SK-N-SH treated with all-trans-retinoic acid at 6 μM for 48 hours (cell line): Measurements from ENCODE around the gene NPR3.

Experiments
- ATAC-seq: fragments of 200-7000 bp; cut with Tn5 transposase; 3 replicates; pipeline ENCODE4 v1.9.1; 2020; ENCODE audit warnings: mild to moderate bottlenecking, moderate library complexity
- ARNTL ChIP-seq: fragments of 450-650 bp; formaldehyde crosslinking; IDR thresholded peaks from 2 replicates; pipeline ENCODE4 v1.5.0; 2020; ENCODE audit warnings: low read depth, mild to moderate bottlenecking, moderate library complexity, borderline replicate concordance
- BACH2 ChIP-seq: fragments of 250-450 bp; sonication (Bioruptor Pico); IDR thresholded peaks from 2 replicates; pipeline ENCODE4 v1.9.0; 2021; ENCODE audit warnings: mild to moderate bottlenecking, borderline replicate concordance
- CREB5 ChIP-seq: fragments of 250-450 bp; sonication (Bioruptor Pico); IDR thresholded peaks from 2 replicates; pipeline ENCODE4 v1.5.1; 2020; ENCODE audit warnings: low read depth, mild to moderate bottlenecking, moderate library complexity
- ESRRG ChIP-seq: fragments of 250-450 bp; sonication (Bioruptor Pico); IDR thresholded peaks from 2 replicates; pipeline ENCODE4 v1.6.1; 2021; ENCODE audit warnings: mild to moderate bottlenecking
- GLIS3 ChIP-seq: fragments of 250-450 bp; sonication (Bioruptor Pico); IDR thresholded peaks from 2 replicates; pipeline ENCODE4 v1.5.0; 2020; ENCODE audit warnings: mild to moderate bottlenecking, moderate library complexity
- ISL1 ChIP-seq: fragments of 250-450 bp; sonication (Bioruptor Pico); IDR thresholded peaks from 2 replicates; pipeline ENCODE4 v2.1.2; 2022; ENCODE audit warnings: mild to moderate bottlenecking, moderate library complexity
- OSR1 ChIP-seq: fragments of 250-450 bp; sonication (Bioruptor Pico); IDR thresholded peaks from 2 replicates; pipeline ENCODE4 v1.8.0; 2022; ENCODE audit warnings: moderate library complexity, mild to moderate bottlenecking, inconsistent platforms
- PPARA ChIP-seq: fragments of 250-450 bp; sonication (Bioruptor Pico); IDR thresholded peaks from 2 replicates; pipeline ENCODE4 v1.5.0; 2020; ENCODE audit warnings: mild to moderate bottlenecking, borderline replicate concordance
- RARB ChIP-seq: fragments of 250-450 bp; sonication (Bioruptor Pico); IDR thresholded peaks from 2 replicates; pipeline ENCODE4 v1.8.0; 2021; ENCODE audit warnings: mild to moderate bottlenecking, moderate library complexity
- SNAI2 ChIP-seq: fragments of 250-450 bp; sonication (Bioruptor Pico); IDR thresholded peaks from 2 replicates; pipeline ENCODE4 v1.5.0; 2020; ENCODE audit warnings: mild to moderate bottlenecking, moderate library complexity
- TCF4 ChIP-seq: fragments of 250-450 bp; sonication (Bioruptor Pico); IDR thresholded peaks from 2 replicates; pipeline ENCODE4 v1.8.0; 2021; ENCODE audit warnings: mild to moderate bottlenecking, moderate library complexity, borderline replicate concordance
- TOX ChIP-seq: fragments of 250-450 bp; sonication (Bioruptor Pico); IDR thresholded peaks from 2 replicates; pipeline ENCODE4 v1.8.0; 2021; ENCODE audit warnings: mild to moderate bottlenecking, moderate library complexity, borderline replicate concordance
- ZC3H10 ChIP-seq: fragments of 250-450 bp; sonication (Bioruptor Pico); IDR thresholded peaks from 2 replicates; pipeline ENCODE4 v1.5.1; 2021; ENCODE audit warnings: mild to moderate bottlenecking, moderate library complexity
- ZFP3 ChIP-seq: fragments of 250-450 bp; sonication (Bioruptor Pico); IDR thresholded peaks from 2 replicates; pipeline ENCODE4 v1.5.0; 2020; ENCODE audit warnings: mild to moderate bottlenecking, moderate library complexity
- ZFP30 ChIP-seq: fragments of 450-650 bp; formaldehyde crosslinking; IDR thresholded peaks from 2 replicates; pipeline ENCODE4 v1.5.0; 2022; ENCODE audit warnings: mild to moderate bottlenecking, moderate library complexity
- ZNF70 ChIP-seq: fragments of 450-650 bp; formaldehyde crosslinking; IDR thresholded peaks from 2 replicates; pipeline ENCODE4 v1.5.0; 2020; ENCODE audit warnings: mild to moderate bottlenecking, moderate library complexity
- ZNF8 ChIP-seq: fragments of 450-650 bp; formaldehyde crosslinking; IDR thresholded peaks from 2 replicates; pipeline ENCODE4 v1.5.0; 2020; ENCODE audit warnings: mild to moderate bottlenecking, moderate library complexity
- TF ChIP-seq, protein P1 (sequence below): fragments of 250-450 bp; sonication (Bioruptor Pico); IDR thresholded peaks from 2 replicates; pipeline ENCODE4 v1.8.0; 2021; ENCODE audit warnings: low read depth, mild to moderate bottlenecking, moderate library complexity, borderline replicate concordance
- TF ChIP-seq, protein P2 (sequence below): fragments of 250-450 bp; sonication (Bioruptor Pico); IDR thresholded peaks from 2 replicates; pipeline ENCODE4 v1.5.0; 2020; ENCODE audit warnings: mild to moderate bottlenecking, moderate library complexity
- TF ChIP-seq, protein P3 (sequence below): fragments of 250-450 bp; sonication (Bioruptor Pico); IDR thresholded peaks from 2 replicates; pipeline ENCODE4 v1.8.0; 2020; ENCODE audit warnings: mild to moderate bottlenecking, moderate library complexity, borderline replicate concordance
- TF ChIP-seq, protein P4 (sequence below): fragments of 250-450 bp; sonication (Bioruptor Pico); IDR thresholded peaks from 2 replicates; pipeline ENCODE4 v1.5.1; 2021; ENCODE audit warnings: mild to moderate bottlenecking, moderate library complexity

NPR3 gene

GRCh38 chr5:32753051-32753450, 41.9 kb downstream of the NPR3 start:
- ATAC-seq, result no peak; the same call in 1 of the 3 replicates
- TF ChIP-seq ARNTL, result no peak
- TF ChIP-seq ZNF70 (CRISPR knock-in tag), result no peak
- no peak for TF ChIP-seq ZFP3 (CRISPR knock-in tag)
- TF ChIP-seq ZC3H10 (CRISPR knock-in tag), result no peak
- TF ChIP-seq, protein P1, sequence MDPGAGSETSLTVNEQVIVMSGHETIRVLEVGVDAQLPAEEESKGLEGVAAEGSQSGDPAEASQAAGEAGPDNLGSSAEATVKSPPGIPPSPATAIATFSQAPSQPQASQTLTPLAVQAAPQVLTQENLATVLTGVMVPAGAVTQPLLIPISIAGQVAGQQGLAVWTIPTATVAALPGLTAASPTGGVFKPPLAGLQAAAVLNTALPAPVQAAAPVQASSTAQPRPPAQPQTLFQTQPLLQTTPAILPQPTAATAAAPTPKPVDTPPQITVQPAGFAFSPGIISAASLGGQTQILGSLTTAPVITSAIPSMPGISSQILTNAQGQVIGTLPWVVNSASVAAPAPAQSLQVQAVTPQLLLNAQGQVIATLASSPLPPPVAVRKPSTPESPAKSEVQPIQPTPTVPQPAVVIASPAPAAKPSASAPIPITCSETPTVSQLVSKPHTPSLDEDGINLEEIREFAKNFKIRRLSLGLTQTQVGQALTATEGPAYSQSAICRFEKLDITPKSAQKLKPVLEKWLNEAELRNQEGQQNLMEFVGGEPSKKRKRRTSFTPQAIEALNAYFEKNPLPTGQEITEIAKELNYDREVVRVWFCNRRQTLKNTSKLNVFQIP (CRISPR knock-in tag), result no peak
- TF ChIP-seq OSR1 (CRISPR knock-in tag), result no peak
- no peak for TF ChIP-seq SNAI2
- TF ChIP-seq, protein P2, sequence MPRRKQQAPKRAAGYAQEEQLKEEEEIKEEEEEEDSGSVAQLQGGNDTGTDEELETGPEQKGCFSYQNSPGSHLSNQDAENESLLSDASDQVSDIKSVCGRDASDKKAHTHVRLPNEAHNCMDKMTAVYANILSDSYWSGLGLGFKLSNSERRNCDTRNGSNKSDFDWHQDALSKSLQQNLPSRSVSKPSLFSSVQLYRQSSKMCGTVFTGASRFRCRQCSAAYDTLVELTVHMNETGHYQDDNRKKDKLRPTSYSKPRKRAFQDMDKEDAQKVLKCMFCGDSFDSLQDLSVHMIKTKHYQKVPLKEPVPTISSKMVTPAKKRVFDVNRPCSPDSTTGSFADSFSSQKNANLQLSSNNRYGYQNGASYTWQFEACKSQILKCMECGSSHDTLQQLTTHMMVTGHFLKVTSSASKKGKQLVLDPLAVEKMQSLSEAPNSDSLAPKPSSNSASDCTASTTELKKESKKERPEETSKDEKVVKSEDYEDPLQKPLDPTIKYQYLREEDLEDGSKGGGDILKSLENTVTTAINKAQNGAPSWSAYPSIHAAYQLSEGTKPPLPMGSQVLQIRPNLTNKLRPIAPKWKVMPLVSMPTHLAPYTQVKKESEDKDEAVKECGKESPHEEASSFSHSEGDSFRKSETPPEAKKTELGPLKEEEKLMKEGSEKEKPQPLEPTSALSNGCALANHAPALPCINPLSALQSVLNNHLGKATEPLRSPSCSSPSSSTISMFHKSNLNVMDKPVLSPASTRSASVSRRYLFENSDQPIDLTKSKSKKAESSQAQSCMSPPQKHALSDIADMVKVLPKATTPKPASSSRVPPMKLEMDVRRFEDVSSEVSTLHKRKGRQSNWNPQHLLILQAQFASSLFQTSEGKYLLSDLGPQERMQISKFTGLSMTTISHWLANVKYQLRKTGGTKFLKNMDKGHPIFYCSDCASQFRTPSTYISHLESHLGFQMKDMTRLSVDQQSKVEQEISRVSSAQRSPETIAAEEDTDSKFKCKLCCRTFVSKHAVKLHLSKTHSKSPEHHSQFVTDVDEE (CRISPR knock-in tag), result no peak
- TF ChIP-seq TCF4 (CRISPR knock-in tag), result no peak

DNA sequence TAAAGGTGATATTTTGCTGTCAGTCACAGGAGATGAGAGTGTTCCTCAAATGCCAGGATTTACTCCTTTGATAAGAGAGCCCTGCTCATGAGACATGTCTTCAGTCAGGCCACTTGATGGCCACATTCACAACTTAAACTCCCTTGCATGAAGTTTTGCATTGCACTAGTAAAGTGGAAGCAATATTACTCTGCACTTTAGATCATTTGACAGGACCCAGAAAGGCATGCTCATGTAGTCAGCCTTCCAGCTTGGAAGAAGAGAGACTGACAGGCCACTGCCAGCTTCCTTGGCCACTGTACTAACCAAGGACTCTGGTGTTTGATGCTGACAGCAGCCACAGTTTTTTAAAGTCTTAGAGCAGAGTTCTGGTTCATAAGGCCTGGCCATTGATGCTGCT, 42.6 kb downstream of the NPR3 start:
- peak; percentile 80 for ATAC-seq
- no peak for TF ChIP-seq ZFP3 (CRISPR knock-in tag)
- TF ChIP-seq BACH2 (CRISPR knock-in tag), result no peak
- no peak for TF ChIP-seq ZFP30 (CRISPR knock-in tag)

DNA sequence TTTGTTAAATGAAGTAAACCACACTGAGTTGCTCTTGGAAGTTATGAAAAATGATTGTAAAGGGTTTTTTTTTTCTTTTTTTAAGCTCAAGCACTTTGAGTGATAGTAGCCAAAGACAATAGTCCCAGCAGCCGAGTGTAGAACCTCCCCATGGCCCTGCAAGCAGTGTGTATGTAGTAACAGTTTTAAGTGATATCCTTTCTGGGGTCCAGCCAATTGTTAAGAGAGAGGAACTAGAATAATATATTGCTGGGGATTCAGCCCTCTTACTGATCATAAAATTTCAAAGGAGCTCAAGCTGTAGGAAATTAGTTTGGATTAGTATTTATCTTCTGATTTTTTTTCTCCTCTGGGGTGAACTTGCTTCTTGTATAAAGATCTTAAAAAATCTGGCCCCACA, 43.2 kb downstream of the NPR3 start:
- TF ChIP-seq ZFP3 (CRISPR knock-in tag) (no peak), ZFP30 (CRISPR knock-in tag) (no peak), PPARA (CRISPR knock-in tag) (no peak), BACH2 (CRISPR knock-in tag) (no peak), TOX (no peak), ESRRG (CRISPR knock-in tag) (no peak), RARB (no peak), CREB5 (no peak), ZNF8 (CRISPR knock-in tag) (no peak), TCF4 (CRISPR knock-in tag) (no peak)
- ATAC-seq, result no peak; the same call in 2 of the 3 replicates

DNA sequence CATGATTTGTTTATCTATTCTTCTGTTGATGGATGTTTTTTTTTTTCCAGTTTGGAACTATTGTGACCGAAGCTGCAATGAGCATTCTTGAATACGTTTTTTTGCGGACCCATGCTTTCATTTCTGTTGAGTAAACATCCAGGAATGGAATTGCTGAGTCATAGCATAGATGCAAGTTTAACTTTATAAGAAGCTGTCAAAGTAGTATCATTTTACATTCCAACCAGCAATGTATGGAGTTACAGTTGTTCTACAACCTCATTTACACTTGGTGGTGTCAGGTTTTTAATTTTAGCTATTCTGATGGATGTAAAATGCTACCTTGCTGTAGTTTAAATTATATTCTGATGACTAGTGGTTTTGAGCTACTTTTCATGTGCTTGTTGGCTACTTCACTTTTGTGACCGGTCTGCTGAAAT, 49.0 kb downstream of the NPR3 start:
- TF ChIP-seq ZNF70 (CRISPR knock-in tag) (no peak), ZC3H10 (CRISPR knock-in tag) (0 out of 2 replicates have a peak, but pooled peaks have one; percentile 11), TOX (peak; percentile 45; the same call in 1 of the 2 replicates)
- TF ChIP-seq, all 23 proteins: peak for 2
- peak; percentile 93 for ATAC-seq

DNA sequence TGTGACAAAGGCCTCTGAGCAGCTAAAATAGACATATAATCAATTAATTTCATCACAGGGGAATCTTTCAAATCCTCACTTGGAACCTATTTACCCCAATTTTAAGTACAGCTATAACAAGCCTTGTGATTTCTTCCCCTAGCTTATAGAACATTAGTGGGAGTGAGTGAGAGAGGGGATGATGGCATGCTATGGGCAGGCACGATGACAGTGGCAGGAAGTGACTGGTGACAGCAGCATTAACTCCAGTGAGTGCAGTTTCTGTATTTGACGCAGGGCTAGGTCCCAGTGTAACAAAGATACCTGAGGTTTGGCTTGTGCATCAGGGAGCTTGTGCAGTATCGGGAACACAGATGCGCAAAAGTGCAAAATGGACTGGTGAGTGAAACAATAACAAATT, 54.1 kb downstream of the NPR3 start:
- ATAC-seq, result no peak
- TF ChIP-seq ESRRG (CRISPR knock-in tag) (no peak), PPARA (CRISPR knock-in tag) (no peak), GLIS3 (CRISPR knock-in tag) (no peak), ZNF8 (CRISPR knock-in tag) (no peak), ZFP30 (CRISPR knock-in tag) (no peak), ISL1 (CRISPR knock-in tag) (no peak), ZNF70 (CRISPR knock-in tag) (no peak), SNAI2 (no peak), RARB (no peak), ZC3H10 (CRISPR knock-in tag) (no peak), ARNTL (no peak), CREB5 (no peak), BACH2 (CRISPR knock-in tag) (no peak)
- TF ChIP-seq, protein P3, sequence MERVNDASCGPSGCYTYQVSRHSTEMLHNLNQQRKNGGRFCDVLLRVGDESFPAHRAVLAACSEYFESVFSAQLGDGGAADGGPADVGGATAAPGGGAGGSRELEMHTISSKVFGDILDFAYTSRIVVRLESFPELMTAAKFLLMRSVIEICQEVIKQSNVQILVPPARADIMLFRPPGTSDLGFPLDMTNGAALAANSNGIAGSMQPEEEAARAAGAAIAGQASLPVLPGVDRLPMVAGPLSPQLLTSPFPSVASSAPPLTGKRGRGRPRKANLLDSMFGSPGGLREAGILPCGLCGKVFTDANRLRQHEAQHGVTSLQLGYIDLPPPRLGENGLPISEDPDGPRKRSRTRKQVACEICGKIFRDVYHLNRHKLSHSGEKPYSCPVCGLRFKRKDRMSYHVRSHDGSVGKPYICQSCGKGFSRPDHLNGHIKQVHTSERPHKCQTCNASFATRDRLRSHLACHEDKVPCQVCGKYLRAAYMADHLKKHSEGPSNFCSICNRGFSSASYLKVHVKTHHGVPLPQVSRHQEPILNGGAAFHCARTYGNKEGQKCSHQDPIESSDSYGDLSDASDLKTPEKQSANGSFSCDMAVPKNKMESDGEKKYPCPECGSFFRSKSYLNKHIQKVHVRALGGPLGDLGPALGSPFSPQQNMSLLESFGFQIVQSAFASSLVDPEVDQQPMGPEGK (CRISPR knock-in tag), result no peak
- TF ChIP-seq, protein P4, sequence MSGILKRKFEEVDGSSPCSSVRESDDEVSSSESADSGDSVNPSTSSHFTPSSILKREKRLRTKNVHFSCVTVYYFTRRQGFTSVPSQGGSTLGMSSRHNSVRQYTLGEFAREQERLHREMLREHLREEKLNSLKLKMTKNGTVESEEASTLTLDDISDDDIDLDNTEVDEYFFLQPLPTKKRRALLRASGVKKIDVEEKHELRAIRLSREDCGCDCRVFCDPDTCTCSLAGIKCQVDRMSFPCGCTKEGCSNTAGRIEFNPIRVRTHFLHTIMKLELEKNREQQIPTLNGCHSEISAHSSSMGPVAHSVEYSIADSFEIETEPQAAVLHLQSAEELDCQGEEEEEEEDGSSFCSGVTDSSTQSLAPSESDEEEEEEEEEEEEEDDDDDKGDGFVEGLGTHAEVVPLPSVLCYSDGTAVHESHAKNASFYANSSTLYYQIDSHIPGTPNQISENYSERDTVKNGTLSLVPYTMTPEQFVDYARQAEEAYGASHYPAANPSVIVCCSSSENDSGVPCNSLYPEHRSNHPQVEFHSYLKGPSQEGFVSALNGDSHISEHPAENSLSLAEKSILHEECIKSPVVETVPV (CRISPR knock-in tag), result no peak
